Jurkat, Clone E6-1 (cell line): ENCODE results near the gene ARHGAP15.

Experiments
- DNase-seq: peaks from one replicate; pipeline ENCODE4 v3.0.0-alpha.2; 2011; ENCODE audit warnings: low read depth, low spot score
- H3K4me3 ChIP-seq: 2 replicates; pipeline ENCODE4 v1.5.1; 2011; ENCODE audit warnings: mild to moderate bottlenecking, low read length, control low read depth, moderate library complexity

ARHGAP15 gene

DNA sequence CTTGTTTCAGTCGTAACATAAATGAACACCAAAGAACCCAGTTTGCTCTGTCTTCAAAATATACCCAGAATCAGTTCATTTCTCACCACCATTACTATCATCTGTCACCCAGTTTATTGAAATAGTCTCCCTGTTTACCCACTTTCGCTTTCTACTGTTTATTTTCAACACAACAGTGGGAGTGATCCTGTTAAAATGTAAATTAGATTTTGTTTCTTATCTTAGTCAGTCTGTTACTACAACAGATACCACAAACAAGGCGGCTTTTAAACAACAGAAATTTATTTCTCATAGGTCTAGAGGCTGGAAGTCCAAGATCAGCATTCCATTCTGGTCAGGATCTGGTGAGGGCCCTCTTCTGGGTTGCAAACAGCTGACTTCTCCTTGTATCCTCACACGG, 74.8 kb downstream of the ARHGAP15 start:
- H3K4me3 ChIP-seq, result no peak overlapping the region
- no peak for DNase-seq

DNA sequence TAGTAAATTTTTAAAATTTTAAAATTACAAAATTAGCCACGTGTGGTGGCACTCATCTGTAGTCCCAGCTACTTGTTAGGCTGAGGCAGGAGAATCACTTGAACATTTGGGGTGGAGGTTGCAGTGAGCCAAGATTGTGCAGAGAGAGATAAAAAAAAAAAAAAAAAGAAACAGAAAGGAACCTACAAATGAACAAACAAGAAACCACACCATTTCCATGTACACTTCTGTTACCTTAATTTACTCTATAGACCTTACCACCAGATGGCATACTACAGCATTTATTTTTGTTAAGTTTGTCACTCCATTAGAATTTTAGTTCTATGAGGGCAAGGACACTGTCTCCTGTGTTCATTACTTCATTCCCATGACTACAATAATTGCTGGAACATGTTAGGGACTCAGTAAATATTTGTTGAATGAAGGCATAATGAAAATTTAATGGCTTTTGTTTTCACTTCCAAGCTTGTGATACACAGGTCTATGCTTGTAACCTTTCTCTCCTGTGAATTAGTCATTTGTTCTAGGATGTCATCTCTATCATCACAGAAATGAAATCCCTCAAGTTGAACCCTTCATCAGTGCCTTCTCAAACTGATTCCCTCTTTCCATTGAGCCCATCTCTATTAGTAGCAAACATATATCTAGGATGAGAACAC, 76.0 kb downstream of the ARHGAP15 start:
- peak; percentile 42 for DNase-seq
- H3K4me3 ChIP-seq, result no peak overlapping the region

DNA sequence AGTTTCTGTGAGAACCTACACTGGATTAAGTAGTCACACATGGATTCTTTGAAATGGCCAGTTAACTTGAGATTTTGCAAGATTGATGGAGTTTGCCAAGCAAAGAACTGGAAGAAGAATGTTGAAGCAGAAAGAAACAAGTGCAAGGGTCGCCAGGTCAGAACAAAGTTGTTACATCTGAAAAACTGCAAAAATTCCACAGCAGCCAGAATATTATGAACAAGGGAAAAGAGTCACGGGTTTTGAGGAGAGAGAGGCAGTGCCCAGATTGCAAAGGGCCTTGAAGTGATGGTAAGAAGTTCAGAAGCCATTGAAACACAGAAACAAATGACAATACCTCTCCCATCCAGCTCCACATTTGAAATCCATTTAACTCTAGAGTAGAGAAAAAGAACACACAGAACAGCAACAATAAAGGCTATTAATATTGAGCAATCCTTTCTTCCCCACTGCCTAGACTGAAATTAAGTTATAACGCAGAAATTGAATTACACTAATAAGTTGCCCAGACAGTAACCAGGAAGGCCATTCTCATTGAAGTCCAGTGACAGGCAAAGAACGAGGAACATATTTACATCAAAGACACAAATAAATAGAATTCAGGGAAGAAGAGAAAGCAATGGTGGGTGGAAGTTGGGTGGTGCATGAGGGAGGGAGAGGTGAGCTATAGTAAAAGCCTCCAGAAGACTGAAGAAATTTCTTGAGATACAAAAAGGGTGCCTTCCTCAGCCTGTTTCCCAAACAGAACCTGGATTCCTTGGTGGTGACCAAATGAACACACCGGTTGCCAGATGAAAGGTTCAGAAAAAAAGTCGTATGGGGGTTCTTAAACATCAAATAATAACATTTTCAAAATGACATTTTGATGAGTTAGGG, 80.6 kb downstream of the ARHGAP15 start:
- no peak overlapping the region for H3K4me3 ChIP-seq
- no peak for DNase-seq

DNA sequence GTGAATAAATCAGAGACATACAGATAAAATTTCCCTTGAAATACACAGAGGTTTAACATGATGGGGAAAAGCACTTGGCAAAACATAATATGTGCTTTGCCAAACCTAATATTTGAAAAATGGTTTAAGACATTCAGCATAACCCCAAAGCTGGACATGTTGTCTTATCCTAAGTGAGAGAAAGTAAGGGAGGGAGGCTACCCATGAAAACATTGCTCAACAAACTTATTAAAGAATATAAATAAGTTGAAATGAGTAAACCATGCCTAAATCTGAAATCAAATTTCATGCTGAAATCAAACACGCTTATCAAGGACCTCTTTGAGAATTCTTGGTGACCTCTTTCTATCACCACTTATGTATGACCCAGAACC, 81.2 kb downstream of the ARHGAP15 start:
- no peak overlapping the region for H3K4me3 ChIP-seq
- DNase-seq, result no peak

DNA sequence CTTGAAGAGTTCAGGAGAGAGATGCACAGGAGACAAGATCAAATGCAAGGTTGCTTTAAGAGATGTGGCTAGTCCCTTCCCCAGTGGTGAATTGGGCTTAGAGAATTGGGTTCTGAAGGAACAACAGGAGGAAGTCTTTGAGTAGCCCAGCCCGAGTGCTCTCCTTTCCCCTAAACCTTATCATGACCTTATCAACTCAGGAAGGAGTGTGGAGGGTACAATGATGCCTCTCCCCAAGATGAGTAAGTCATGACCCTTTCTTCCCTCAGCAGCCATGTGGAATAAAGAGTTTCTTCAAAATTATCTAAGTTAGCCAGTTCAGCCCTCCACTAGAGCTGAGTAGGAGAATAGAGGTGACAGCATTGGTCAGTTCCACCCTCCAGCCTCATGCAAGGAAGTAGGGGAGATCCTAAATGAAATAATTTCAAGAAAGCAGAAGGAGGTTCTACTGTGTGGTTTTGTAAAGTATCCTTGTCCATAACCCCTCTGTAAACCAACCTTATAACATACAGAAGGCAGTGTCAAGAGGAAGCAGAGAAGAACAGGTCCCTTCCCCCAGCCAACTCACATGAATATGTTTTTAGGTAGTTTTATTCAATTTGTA, 88.4 kb downstream of the ARHGAP15 start:
- H3K4me3 ChIP-seq, result no peak overlapping the region
- no peak for DNase-seq

DNA sequence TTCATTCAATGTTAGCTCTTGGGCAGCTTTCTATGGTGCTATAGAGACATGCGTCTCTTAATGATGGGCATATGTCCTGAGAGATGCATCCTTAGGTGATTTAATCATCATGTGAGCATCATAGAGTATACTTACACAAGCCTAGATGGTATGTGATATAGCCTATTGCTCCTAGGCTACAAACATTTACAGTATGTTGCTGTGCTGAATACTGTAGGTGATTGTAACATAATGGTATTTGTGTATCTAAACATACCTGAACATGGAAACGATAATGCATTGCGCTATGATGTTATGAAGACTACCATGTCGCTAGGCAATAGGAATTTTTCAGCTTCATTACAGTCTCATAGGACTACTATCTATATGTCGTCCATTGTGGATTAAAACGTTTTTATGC, 89.4 kb downstream of the ARHGAP15 start:
- no peak overlapping the region for H3K4me3 ChIP-seq
- DNase-seq, result no peak

DNA sequence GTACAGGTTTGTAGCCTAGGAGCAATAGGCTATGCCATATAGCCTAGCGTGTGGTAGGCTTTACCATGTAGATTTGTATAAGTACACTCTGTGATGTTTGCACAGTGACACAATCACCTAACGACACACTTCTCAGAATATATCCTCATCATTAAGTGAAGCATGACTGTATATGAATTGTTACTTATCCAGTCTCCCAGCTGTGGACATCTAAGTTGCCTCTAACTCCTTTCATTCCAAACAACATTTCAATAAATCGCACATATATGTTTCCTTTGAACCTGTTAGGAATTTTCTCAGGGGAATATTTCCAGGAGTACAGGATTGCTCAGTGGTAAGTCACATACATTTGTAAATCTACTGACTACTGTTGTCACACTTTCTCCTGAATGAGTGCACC, 90.0 kb downstream of the ARHGAP15 start:
- H3K4me3 ChIP-seq, result no peak overlapping the region
- DNase-seq, result no peak

DNA sequence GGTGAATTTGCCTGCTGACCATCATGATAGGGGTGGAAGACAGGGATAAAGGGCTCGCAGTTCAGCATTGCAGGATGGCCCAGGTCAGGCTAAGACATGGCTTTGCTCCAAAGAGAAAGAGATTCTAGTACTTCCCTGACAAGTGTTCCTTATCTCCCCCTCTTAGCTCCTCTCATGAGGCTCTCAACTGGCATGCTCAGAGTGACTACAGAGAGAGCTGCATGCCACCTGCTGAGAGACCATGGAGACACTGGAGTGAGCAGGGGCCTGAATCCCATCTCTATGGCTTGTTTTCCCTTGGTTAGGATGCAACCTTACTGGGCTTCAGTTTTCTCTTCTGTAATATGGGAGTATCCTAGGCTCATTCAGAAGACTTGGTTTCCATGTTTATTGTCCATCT, 94.3 kb downstream of the ARHGAP15 start:
- no peak overlapping the region for H3K4me3 ChIP-seq

DNA sequence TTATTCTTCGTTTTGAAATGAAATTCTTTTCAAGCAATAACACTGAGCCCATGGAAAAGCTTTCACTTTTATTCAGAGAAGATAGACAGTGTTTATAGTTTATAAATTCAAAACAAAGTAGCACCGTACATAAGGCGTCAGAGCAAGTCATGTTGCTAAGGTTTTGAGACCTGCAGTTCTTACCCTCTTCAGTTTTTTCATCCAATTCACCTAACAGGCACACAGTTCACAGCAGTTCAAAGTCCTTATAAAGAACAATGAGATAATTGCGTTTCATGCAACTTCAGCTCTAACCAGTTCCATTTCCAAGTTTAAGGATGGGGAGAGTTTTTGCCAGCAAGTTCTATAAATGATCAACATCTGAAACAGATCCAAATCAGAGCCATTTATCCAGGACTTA, 96.7 kb downstream of the ARHGAP15 start:
- no peak overlapping the region for H3K4me3 ChIP-seq
- DNase-seq, result no peak

More for the DNA sequence above, 94.3 kb downstream of the ARHGAP15 start:
- DNase-seq, result no peak

DNA sequence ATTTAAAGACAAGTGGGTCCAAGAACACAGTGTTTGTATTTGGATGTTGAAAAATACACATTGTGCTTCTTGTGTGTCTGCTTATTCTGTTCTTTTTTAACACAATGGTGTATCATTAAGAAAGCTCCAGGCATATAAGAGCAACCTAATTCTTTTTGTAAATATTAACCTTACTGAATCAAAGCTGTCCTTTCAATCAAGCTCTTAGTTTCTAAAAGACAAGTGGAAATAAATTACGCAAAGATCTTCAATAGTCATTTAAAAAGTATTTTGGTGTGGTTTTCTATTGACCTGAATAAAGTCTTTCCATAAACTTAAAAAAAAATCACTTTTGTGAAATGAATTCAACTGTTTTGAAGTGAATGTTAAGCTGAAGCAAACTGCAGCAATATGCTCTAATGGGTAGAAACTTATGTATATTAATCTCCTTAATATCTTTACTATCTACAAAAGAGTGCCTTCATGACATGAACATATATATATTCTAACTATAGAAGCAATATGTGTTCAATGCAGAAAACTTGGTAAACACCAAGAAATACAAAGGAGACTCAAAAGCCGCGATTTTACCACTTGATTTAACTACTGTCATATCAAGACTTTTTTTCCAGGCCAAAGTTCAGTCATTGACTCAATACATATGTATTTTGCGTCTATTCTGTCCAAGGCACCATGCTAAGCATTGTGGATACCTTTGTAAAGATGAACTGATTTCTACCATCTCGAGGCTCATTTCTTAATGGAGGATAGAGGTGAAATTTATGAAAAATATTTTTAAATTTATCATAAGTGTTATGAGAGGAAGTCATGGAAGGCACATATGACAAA, 97.7 kb downstream of the ARHGAP15 start:
- H3K4me3 ChIP-seq, result no peak overlapping the region
- no peak for DNase-seq

DNA sequence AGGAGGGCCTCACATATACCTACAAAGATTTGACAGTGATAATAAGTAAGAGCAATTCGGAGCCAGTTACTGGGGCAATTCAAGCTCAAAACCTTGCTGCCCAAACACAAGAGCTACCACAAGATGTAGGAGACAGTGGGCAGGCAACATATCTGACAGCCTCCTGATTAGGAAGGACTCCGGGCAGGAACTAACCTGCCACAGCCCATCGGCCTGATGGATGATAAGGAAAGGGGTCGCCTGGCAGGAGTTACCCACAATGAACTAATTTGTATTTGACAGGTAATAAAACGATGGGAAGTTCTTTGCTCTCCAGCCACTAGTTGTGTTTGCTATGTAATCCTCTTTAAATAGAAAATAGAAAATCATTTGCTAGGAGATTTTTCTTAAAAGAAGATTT, 100.2 kb downstream of the ARHGAP15 start:
- no peak for DNase-seq
- H3K4me3 ChIP-seq, result no peak overlapping the region

DNA sequence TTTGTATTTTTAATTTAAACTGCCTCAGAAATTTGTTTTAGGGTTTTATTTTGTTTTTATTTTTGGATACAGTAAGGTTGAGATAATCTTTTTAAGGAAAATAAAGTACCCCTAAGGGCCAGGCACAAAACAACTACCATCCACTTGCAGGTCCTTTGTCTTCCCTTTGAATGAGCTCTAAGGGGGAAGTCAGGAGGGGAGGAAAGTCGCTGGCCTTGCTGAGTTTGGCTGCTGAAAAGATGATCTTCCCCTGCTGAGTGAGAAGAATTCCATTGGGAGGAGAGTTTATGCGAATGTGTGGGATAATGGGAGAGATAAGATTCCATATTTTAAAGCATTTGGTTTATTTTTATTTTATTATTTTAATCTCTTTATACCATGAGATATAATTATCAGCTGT, 100.7 kb downstream of the ARHGAP15 start:
- H3K4me3 ChIP-seq, result no peak overlapping the region
- DNase-seq, result no peak

DNA sequence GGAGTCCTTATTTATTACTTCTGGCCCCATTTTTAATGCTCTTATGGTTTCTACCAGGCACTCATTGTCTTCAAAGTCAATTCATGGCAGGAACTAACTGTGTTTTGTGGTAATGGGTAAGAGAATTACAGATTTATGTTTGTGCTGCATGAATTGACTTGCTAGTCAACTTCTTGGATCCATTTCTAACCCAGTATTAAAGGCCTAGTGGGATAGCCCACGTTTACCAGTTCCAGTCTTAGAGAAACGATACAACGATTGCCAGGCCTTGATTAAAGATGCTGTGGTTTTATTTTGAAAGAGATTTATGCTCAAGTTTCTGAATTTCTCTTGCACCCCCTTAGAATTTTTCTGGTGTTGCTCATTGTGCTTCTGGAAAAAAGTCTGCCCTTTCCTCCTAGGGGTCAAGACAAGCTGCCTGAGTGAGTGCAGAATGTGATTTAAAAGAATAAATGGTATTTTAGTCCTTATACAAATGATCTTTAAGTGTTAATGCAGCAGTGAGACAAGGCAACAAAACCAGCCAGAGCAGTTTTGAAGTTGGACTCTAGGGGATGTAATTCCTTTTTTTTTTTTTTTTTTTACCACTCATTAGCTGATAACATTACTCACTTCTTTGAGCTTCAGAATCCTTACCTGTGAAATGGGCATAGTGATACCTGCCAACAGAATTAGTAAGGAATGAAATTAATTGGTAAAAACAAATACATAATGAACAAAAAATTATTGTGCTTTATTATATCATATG, 101.5 kb downstream of the ARHGAP15 start:
- DNase-seq, result no peak
- no peak overlapping the region for H3K4me3 ChIP-seq

DNA sequence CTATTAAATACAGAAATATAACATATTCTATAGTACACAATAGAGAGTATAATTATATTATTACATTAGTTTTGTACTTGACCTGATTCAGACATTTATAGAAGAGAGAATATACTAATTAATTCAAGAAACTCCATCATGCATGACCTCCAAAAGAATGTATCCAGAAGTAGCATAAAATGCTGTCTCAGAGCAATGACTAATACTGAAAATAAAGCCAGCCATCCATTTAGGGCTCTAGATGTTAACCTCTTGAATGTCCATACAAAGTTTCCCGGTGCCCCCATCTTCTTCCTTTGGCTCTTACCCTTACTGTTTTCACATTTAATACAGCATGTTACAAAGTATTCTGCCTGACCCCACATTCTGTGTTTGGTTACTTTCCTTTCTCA, 102.0 kb downstream of the ARHGAP15 start:
- H3K4me3 ChIP-seq, result no peak overlapping the region
- DNase-seq, result no peak

DNA sequence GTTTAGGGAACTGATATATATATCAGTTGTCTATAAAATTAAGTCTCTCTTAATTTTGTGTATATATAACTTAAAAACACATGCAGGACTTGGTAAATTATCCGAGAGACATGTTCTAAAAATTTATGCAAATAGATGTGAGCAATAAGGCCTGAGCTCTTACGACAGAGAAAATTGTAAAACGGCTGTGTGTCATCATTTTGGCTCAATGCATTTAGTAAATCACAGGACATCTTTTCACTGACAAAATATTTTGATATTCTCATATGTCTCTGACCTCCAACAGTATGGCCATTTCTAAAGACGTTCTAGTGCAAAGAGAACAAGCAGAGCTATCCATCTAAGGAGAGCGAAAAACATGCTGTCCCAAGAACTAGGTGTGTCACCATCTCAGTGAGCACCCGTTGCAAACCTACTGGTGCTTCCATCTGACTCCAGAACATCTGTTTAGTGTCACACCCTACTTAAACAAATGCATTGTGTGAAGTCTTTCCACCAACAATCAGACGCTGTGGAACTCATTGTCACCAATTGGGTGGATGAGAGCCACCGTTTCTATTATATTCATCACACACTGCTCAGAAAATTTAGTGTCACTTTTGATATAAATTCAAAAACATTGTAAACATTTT, 108.0 kb downstream of the ARHGAP15 start:
- H3K4me3 ChIP-seq, result no peak overlapping the region
- no peak for DNase-seq

DNA sequence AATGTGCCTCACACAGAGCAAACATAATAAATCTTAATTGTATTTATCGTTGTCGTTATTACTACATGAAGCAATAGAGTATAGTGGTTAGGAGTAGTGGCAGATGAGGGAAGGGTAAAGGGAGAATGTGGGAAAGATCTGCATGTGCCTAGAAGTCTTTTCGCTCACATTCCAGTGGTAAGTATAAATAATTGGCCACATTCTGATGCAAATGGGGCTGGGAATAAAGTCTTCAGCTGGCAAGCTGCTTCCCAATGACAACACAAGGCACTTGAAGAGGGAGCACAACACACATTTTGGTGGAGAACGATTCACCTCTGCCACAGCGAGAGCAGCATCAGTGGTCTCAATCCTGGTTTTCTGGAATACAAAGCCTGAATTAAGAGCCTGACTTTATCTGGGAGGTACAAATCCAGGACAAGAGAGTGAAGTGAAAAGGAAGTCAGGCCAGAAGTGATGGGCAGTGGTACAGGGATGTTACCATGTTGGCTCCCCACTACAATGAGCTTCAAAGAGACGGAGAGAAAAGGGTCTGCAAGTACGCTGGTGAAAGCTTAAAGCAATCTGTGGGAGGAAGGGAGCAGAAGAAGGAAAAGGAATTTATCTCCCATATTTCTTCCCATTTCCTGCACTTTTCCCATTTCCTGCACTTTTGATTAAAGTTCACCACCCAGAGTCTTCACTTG, 112.3 kb downstream of the ARHGAP15 start:
- H3K4me3 ChIP-seq, result no peak overlapping the region
- DNase-seq, result no peak

DNA sequence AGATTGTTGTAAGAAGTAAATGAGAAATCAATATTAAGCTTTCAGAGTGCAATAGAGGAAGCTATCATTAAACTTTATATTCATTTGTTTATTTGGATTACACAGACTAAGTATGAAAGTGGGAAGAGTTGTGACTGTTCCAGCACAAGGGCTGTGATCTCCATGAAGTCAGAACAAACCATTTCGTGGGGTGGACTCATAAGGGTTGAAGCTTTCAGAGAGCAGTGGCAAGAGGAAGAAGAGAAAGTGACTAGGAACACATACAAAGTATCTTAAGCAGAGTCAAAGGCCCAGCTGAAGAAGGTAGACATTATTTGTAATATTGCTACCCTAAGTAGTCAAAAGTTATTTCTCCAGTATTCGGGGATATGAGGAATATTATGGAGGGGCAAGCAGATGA, 117.0 kb downstream of the ARHGAP15 start:
- no peak for DNase-seq
- no peak overlapping the region for H3K4me3 ChIP-seq
